GM23338 (cell line): ENCODE measurements around the gene TNFRSF8. TPM values are rescaled to one million over a fixed set of nuclear protein-coding genes. Genes with fewer than 3 reads are reported as not detected.

Experiments
- ATAC-seq: fragments of 200-7000 bp; cut with Tn5 transposase; 3 replicates; pipeline ENCODE4 v1.9.1; 2020
- DNase-seq: peaks from one replicate; pipeline ENCODE4 v3.0.0-alpha.2; 2015; ENCODE audit warnings: low spot score
- H2AFZ ChIP-seq: fragments of 200-600 bp; sonication (generic); 2 replicates; pipeline ENCODE4 v1.8.0; 2016; ENCODE audit warnings: antibody characterized with exemption, mild to moderate bottlenecking, moderate library complexity
- H3F3A ChIP-seq: fragments of 200-600 bp; sonication (generic); replicated peaks from 2 replicates; pipeline ENCODE4 v1.8.0; 2017; ENCODE audit warnings: antibody characterized with exemption, mixed run types, low read depth
- H3K27ac ChIP-seq: fragments of 200-600 bp; sonication (generic); 2 replicates; pipeline ENCODE4 v1.6.1; 2016; ENCODE audit warnings: low read depth
- H3K27me3 ChIP-seq: fragments of 200-600 bp; sonication (generic); 2 replicates; pipeline ENCODE4 v1.8.0; 2016; ENCODE audit warnings: mild to moderate bottlenecking, mixed run types, moderate library complexity; ENCODE audit not compliant: insufficient read depth
- H3K36me3 ChIP-seq: fragments of 200-600 bp; sonication (generic); 2 replicates; pipeline ENCODE4 v1.8.0; 2016; ENCODE audit warnings: mild to moderate bottlenecking; ENCODE audit not compliant: insufficient read depth
- H3K4me1 ChIP-seq: fragments of 200-600 bp; sonication (generic); 2 replicates; pipeline ENCODE4 v1.8.0; 2016; ENCODE audit warnings: mild to moderate bottlenecking, moderate library complexity; ENCODE audit not compliant: insufficient read depth
- H3K4me2 ChIP-seq: fragments of 200-600 bp; sonication (generic); 2 replicates; pipeline ENCODE4 v1.7.1; 2017; ENCODE audit warnings: mixed run types
- H3K4me3 ChIP-seq: fragments of 200-600 bp; sonication (generic); 2 replicates; pipeline ENCODE4 v1.6.1; 2016; ENCODE audit warnings: mixed run types
- H3K79me2 ChIP-seq: fragments of 200-600 bp; sonication (generic); replicated peaks from 2 replicates; pipeline ENCODE4 v1.8.0; 2017; ENCODE audit warnings: mild to moderate bottlenecking; ENCODE audit not compliant: insufficient read depth
- H3K9me2 ChIP-seq: fragments of 200-600 bp; sonication (generic); 2 replicates; pipeline ENCODE4 v1.8.0; 2017; ENCODE audit not compliant: insufficient read depth
- H4K20me1 ChIP-seq: fragments of 200-600 bp; sonication (generic); replicated peaks from 2 replicates; pipeline ENCODE4 v1.8.0; 2017; ENCODE audit warnings: mild to moderate bottlenecking; ENCODE audit not compliant: insufficient read depth
- H3K27ac Mint-ChIP-seq: 2 replicates; pipeline ENCODE4 v1.8.0; 2020; ENCODE audit warnings: inconsistent platforms, mild to moderate bottlenecking, moderate library complexity, mixed read lengths
- H3K27me3 Mint-ChIP-seq: 3 replicates; pipeline ENCODE4 v1.8.0; 2022; ENCODE audit warnings: low read depth, mild to moderate bottlenecking, moderate library complexity, mixed read lengths, inconsistent platforms; ENCODE audit not compliant: insufficient read depth, poor library complexity
- H3K36me3 Mint-ChIP-seq: 3 replicates; pipeline ENCODE4 v1.8.0; 2021; ENCODE audit warnings: low read depth, mild to moderate bottlenecking, inconsistent platforms, moderate library complexity, mixed read lengths
- H3K4me1 Mint-ChIP-seq: 3 replicates; pipeline ENCODE4 v1.8.0; 2020; ENCODE audit warnings: mild to moderate bottlenecking, inconsistent platforms, mixed read lengths
- H3K4me3 Mint-ChIP-seq: 3 replicates; pipeline ENCODE4 v1.8.0; 2021; ENCODE audit warnings: moderate library complexity, mild to moderate bottlenecking, inconsistent platforms, mixed read lengths
- H3K9me3 Mint-ChIP-seq: 3 replicates; pipeline ENCODE4 v1.8.0; 2020; ENCODE audit warnings: moderate library complexity, mild to moderate bottlenecking, inconsistent platforms, mixed read lengths
- CREB1 ChIP-seq: fragments of 250-450 bp; sonication (Bioruptor Pico); IDR thresholded peaks from 2 replicates; pipeline ENCODE4 v1.5.0; 2020; ENCODE audit warnings: low read depth, mild to moderate bottlenecking, moderate library complexity
- ETS1 ChIP-seq: IDR thresholded peaks from 2 replicates; pipeline ENCODE4 v1.6.1; 2016; ENCODE audit warnings: antibody characterized with exemption
- EZH2 ChIP-seq: fragments of 200-600 bp; sonication (generic); IDR thresholded peaks from one replicate; pipeline ENCODE4 v1.8.0; 2017; ENCODE audit warnings: antibody characterized with exemption, mild to moderate bottlenecking, low read depth; ENCODE audit not compliant: unreplicated experiment
- EZH2phosphoT487 ChIP-seq: fragments of 200-600 bp; sonication (generic); IDR thresholded peaks from one replicate; pipeline ENCODE4 v1.8.1; 2018; ENCODE audit warnings: antibody characterized with exemption; ENCODE audit not compliant: unreplicated experiment
- JUNB ChIP-seq: IDR thresholded peaks from one replicate; pipeline ENCODE4 v1.6.1; 2016; ENCODE audit warnings: antibody characterized with exemption; ENCODE audit not compliant: unreplicated experiment
- NANOG ChIP-seq: IDR thresholded peaks from 2 replicates; pipeline ENCODE4 v1.6.1; 2016; ENCODE audit warnings: antibody characterized with exemption, borderline replicate concordance
- REST ChIP-seq: IDR thresholded peaks from one replicate; pipeline ENCODE4 v1.6.1; 2018; ENCODE audit warnings: antibody characterized with exemption; ENCODE audit not compliant: unreplicated experiment
- STAT1 ChIP-seq: IDR thresholded peaks from one replicate; pipeline ENCODE4 v1.6.1; 2016; ENCODE audit warnings: antibody characterized with exemption; ENCODE audit not compliant: unreplicated experiment
- ZNF114 ChIP-seq: fragments of 250-450 bp; sonication (Bioruptor Pico); IDR thresholded peaks from 2 replicates; pipeline ENCODE4 v1.5.0; 2020; ENCODE audit warnings: mild to moderate bottlenecking, moderate library complexity
- ZNF331 ChIP-seq: fragments of 250-450 bp; sonication (Bioruptor Pico); IDR thresholded peaks from 2 replicates; pipeline ENCODE4 v1.5.0; 2020; ENCODE audit warnings: low read depth, mild to moderate bottlenecking, moderate library complexity
- ZNF462 ChIP-seq: fragments of 250-450 bp; sonication (Bioruptor Pico); IDR thresholded peaks from 2 replicates; pipeline ENCODE4 v1.5.0; 2020; ENCODE audit warnings: mild to moderate bottlenecking, moderate library complexity
- polyA plus RNA-seq: library from polyadenylated mRNA; unstranded; fragments of >200 nt; fragmentation: Nextera tagmentation; extraction: Ambion mirVana; gene quantifications from 2 replicates; pipeline ENCODE4 v1.2.1, GENCODE V29; 2016
- total RNA-seq: library from RNA; depleted of rRNA; stranded (reverse); fragments of >200 nt; shearing (Covaris generic); gene quantifications from 2 replicates; pipeline ENCODE4 v1.2.3, GENCODE V29; 2014

The TNFRSF8 gene
- total and polyA plus RNA-seq, 2 experiments from 2014 or later: 11.7 to 28.2 TPM

GRCh38 chr1:12088607-12089006 is 25.5 kb downstream of the TNFRSF8 start (continued):
- TF ChIP-seq REST: no peak
- no peak for TF ChIP-seq STAT1
- TF ChIP-seq NANOG: no peak

GRCh38 chr1:12090326-12090725 is 27.2 kb downstream of the TNFRSF8 start:
- no peak overlapping the region for H3K27ac ChIP-seq
- no peak overlapping the region for H3K4me2 ChIP-seq
- no peak overlapping the region for H3K27ac Mint-ChIP-seq
- peaks cover 25% of the 10 kb centered on the region; the same call in 2 of the 3 replicates for H3K36me3 Mint-ChIP-seq
- ATAC-seq (no peak), DNase-seq (no peak)
- no peaks in the 10 kb centered on the region; the same call in 1 of the 2 replicates for H4K20me1 ChIP-seq
- peaks cover 9% of the 10 kb centered on the region; the same call in 1 of the 2 replicates for H3K79me2 ChIP-seq
- no peaks in the 10 kb centered on the region for H3K4me1 ChIP-seq
- 0 out of 2 replicates have a peak, but pooled peaks cover 3% of the 10 kb centered on the region for H3F3A ChIP-seq
- H3K9me3 Mint-ChIP-seq: no peaks in the 10 kb centered on the region
- no peaks in the 10 kb centered on the region for H3K9me2 ChIP-seq
- no peaks in the 10 kb centered on the region for H3K27me3 ChIP-seq
- peaks cover 16% of the 10 kb centered on the region for H3K27me3 Mint-ChIP-seq
- no peak overlapping the region for H2AFZ ChIP-seq
- H3K36me3 ChIP-seq: no peaks in the 10 kb centered on the region
- H3K4me1 Mint-ChIP-seq: peaks cover 8% of the 10 kb centered on the region; the same call in 1 of the 3 replicates
- H3K4me3 ChIP-seq: no peak overlapping the region
- no peak overlapping the region for H3K4me3 Mint-ChIP-seq
- no peak for TF ChIP-seq EZH2
- TF ChIP-seq ETS1: no peak
- no peak for TF ChIP-seq ZNF114
- TF ChIP-seq ZNF462 (CRISPR knock-in tag): no peak
- no peak for TF ChIP-seq EZH2phosphoT487
- TF ChIP-seq REST: no peak
- no peak for TF ChIP-seq NANOG
- no peak for TF ChIP-seq JUNB
- TF ChIP-seq CREB1: no peak
- TF ChIP-seq ZNF331: no peak
